ENCODE measurements around the gene PARS2.

PARS2 gene

DNA sequence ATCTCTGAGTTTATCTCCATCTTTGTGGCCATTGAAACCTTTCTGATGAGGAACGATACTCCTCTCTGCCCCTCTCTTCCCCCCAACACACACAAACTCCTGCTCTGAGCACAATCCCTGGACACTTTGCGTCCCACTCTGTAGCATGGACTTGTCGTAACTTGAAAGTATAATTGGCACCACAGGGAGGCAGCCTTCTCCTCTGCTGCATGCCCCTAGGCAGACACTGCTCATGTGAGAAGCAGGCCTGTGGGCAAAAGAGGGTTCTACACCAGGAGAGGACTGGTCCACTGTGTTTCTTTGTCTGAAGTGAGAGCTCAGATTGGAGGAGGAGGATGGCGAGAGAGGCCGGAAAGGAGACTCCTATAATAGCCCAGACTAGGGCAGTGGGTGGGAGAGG lies 3.8 kb upstream of the PARS2 start:
- no peak for DNase-seq

DNA sequence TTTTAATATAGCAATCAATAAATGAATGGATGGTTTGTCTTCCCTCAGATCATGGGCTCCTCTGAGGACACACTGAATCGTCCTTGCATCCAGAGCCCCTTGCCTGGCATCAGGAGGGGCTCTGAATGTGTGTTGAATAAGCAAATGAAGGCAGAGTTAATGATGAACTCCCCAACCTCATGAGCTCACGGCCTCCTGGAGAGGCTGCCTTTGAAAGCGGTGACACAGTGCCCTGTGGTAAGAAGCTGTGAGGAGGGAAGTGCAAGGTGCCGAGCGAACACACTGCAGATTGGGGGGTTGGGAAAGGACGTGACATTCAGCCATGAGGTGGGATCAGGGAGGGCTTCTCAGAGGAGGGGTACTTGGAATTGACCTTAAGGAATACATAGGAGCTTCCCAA lies 3.2 kb upstream of the PARS2 start:
- DNase-seq: no peak

- no peak for DNase-seq
These were observed 2.4 kb upstream of the PARS2 start for GRCh38 chr1:54766726-54767125.

GRCh38 chr1:54764922-54765561 lies 719 bp upstream of the PARS2 start:
- no peak for DNase-seq

DNA sequence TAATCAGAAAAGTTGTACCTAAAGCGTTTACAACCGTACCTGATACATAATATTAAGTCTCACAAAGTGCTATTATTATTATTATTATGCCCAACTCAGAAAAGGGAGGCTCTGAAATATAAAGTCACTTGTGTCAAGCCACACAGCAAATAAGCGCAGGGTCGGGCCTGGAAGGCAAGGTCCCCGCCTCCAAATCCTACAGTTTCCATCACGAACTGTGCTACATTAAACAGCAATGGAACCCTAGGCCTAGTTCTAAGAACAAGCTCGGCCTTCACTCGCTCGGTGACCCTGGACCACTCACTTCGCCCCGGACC lies 549 bp downstream of the PARS2 start:
- no peak for DNase-seq

DNA sequence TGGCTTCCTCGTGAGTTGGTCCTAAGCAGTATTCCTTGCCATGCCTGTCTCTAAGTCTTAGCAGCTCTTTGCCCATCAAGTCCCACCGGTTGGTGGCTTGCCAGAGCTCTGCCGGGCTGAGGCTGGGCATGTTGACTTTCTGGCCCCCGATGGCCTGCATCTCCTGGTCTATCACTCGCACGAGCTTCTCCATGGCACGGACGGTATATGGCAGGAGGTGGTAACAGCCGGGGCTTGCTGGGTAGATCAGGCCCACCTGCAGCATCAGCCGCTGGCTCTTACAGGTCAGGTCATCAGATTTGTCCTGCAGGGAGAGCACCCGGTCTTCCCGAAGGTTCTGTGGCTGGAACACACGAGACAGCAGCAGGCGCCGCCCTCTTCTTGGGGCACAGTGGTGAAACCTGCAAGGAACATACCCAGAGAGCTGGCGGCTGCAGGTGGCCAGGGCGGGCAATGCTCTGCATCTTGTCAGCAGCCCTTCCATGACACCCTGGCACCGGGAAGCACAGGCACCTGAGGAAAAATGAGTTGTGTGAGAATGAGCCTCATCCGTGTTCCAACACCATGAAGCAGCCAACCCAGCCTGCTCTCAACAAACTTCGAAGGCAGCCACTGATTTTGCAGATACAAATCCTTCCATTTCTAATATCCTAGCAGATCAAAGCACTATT lies 5.5 kb downstream of the PARS2 start:
- no peak for DNase-seq

- DNase-seq: no peak
These were observed 6.5 kb downstream of the PARS2 start for GRCh38 chr1:54757833-54758232.

DNA sequence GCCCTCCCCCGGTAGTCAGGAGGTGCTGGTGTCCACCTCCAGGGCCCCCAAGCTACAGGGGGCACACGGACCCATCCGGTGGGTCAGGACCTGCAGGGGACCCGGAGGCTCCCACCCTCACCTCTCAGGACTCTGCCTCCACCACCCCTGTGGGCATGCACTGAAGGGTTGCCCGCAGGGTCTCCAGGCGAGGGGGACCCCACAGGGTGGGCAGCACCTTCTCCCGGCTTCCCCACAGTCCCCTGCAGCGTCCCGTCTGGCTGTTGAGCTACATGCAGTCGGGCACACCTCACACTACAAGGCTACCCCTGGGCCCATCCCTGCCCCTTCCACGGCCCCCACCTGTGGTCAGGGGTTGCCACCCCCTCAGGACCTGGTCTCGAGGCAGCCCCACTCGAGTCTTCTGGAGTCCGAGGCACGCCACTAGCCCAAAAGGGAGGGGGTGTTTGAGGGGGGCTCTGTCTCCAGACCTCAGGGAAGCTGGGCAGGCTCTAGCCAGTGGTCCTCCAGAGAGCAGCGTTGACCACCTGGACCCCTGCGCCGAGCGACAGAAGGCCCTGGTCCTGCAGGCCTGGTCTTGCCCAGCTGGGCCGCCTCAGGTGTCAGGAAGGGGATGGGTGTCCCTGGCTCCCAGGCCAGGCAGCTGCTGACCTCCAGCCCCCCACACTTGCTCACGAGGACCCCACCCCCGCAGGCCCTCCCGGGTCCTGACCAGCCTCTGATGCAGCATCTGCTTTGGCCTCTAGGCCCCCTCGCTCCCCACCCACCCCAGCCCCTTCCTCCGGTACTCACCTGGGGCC lies 9.6 kb downstream of the PARS2 start:
- DNase-seq: no peak

DNA sequence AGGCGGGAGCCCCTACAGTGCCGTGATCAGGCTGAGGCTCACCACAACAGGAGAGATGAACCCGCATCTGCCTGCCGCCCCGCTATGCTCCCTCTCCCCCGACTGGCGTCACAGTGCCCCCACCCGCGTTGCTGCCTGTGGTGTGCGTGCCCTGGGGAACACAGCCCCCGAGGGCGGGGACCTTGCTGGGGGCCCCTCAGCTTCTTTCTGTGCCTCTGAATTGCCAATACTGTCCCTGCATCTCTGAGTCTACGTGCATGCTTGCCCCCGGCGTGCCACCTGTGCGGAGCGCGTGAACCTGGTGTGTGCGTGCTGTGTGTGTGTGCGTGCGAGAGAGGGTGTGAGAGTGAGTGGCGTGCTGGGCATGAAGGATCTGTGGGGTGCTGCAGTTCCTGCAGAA lies 10.3 kb downstream of the PARS2 start:
- no peak for DNase-seq

DNA sequence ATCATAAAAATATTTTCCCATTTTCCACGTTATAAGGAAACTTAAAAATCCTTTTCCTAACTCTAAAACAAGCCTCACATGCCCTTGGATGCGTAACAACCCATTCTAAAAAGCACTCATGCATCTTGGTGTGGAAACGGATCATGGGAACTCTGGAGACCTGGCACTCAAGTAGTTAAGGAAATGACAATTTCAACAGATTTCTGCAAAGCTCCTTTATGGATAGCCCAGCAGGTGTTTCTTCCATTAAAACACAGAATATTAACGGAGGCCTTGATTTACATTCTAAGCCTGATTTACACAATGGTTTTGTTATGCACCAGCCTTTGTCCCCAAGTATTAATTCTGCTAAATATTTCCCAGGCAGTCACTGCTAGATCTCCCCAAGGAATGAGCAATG lies 12.9 kb downstream of the PARS2 start:
- DNase-seq: no peak

DNA sequence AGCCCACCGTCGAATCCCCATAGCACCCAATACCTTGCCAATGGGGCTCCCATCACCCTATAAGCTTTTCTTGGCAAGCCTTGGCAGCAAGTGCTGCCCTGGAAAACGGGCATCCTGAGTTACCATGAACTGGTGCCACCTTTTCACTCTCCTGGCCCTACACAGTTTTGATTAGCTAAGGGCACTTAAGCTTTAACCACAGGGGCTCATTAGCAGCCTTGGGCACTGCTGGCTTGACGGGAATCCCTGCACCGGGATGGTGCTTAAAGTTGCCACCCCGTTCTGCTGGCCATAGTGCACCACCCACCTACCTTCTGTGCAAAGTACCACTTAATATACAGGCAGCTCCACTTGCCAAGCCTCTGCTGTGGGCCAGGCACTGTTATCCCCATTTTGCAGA lies 13.7 kb downstream of the PARS2 start:
- no peak for DNase-seq

- DNase-seq: no peak
These were observed 16.1 kb downstream of the PARS2 start for GRCh38 chr1:54748094-54748835.

GRCh38 chr1:54745864-54746263 lies 18.5 kb downstream of the PARS2 start:
- DNase-seq: no peak

GRCh38 chr1:54745274-54745673 lies 19.0 kb downstream of the PARS2 start:
- no peak for DNase-seq

GRCh38 chr1:54744696-54745095 lies 19.6 kb downstream of the PARS2 start:
- DNase-seq: no peak

DNA sequence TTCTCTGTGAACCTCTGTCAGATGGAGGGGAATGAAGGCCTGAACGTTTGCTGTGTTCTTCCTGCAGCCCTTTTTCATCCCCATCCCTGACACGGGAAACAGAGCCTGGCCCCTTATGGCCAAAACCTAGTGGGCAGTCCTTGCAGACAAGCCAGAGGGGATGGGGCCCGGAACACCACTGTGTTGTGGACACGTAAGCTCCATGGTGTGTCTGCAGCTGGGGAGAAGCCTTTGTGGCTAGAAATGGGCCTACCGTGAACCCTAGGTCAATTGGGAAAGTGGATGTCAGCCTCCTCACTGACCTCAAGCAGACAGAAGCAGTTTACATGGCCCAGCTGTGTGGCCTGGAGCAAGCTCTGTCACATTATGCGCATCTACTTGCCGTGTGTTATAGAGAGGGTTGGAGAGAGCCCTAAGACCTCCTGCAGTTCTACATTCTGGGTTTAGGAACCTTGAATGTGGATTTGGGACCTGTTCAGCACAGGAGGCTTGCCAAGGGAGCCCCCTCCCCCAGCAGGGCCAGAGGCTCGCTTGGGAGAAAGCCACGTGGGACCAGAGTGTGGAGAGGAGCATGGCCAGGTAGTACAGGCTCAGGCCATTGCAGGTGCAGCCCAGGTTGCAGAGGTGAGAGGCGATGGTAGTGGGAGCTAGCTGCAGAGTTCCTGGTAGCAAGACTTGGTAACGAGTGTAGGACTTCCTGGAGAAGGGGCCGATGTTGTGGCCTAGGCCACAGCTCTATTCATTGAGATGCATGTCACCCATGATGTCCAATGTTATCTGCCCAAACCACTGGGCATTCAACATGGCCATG lies 20.7 kb downstream of the PARS2 start:
- DNase-seq: no peak

- no peak for DNase-seq
These were observed 22.0 kb downstream of the PARS2 start for GRCh38 chr1:54742282-54742681.

DNA sequence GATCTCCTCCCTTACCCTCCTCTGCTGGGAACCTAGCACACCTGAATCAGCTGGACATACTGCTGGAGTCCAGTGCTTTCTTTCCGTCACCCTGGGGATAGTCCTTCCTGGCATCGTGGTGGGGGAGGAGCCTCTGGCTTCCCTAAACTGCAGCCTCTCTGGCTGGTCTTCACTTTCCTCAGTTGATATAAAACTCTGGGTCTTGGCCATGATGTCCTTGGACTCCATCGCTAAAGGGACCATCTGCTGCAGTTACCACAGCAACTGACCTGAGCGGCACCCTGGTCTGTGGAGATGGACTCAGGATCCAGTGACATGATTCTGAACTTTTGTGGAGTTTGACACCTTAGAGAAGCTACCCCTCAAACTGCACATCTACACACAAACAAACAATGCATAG lies 22.8 kb downstream of the PARS2 start:
- DNase-seq: no peak

- no peak for DNase-seq
These were observed 26.1 kb downstream of the PARS2 start for GRCh38 chr1:54738244-54738643.

DNA sequence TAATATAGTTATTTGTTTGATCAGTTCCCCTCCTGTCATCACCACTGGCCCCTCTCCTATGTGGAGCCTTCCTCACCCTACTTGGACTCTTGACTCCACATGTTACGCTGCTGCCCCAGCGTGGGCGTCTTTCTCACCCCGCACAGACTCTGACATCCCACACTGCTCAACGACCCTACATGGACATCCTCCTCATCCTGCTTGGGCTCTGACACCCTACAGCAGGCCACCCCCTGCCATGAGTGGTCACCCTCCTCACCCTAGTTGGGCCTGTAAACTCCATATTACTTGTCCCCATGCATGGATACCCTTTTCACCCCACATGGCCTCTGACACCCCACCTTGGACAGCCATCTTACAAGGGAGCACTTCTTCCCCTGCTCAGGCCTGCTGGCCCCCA lies 27.6 kb downstream of the PARS2 start:
- DNase-seq: no peak

DNA sequence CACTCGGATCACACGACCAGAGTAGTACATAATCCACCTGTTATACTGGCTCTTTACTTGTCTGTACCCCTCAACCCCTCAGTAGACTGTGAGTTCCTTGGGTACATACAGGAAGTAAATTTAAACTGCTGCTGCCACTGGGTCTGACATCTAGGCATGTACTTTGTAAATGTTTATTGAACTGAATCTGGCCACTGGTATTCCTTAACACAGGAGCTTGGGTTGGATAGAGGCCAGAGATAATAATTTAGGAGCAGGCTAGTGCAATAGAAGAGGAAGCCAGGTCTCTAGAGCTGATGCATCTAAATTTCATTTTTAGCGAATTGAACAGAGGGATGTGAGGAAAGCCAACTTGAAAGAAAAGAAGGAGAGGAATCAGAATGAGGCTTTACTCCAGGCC lies 36.3 kb downstream of the PARS2 start:
- no peak for DNase-seq

GRCh38 chr1:54724771-54725170 lies 39.6 kb downstream of the PARS2 start:
- no peak for DNase-seq

DNA sequence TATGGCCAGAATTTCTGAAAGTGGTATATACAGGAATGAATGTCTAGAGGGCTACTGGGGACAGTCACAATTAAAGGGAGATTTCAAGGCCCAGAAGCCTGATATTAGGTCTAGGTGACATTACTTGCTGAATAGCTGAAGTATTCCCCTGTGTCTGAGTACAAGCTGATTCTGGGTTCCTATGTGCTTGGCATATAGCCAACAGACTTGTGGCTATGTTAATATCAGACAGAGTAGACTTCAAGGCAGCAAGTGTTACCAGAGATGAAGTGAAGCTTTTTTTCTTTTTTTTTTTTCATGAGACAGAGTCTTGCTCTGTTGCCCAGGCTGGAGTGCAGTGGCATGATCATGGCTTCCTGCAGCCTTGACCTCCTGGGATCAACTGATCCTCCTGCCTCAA lies 40.3 kb downstream of the PARS2 start:
- DNase-seq: no peak
